Neural cell (in vitro differentiated cells): ENCODE data around the gene SLFN12L.

Source experiments
- CTCF ChIP-seq: fragments of 450-650 bp; IDR thresholded peaks from 2 replicates; pipeline ENCODE4 v1.5.1; 2014; ENCODE audit warnings: antibody characterized with exemption, mild to moderate bottlenecking, moderate library complexity; ENCODE audit not compliant: poor library complexity, severe bottlenecking
- EP300 ChIP-seq: fragments of 450-650 bp; conservative IDR thresholded peaks from 2 replicates; pipeline ENCODE4 v1.6.1; 2014; ENCODE audit warnings: antibody characterized with exemption, mild to moderate bottlenecking, moderate library complexity; ENCODE audit not compliant: poor library complexity, severe bottlenecking
- EZH2 ChIP-seq: fragments of 200-600, 300-800 bp; shearing (Covaris generic), sonication (generic); IDR thresholded peaks from 2 replicates; pipeline ENCODE4 v1.6.1; 2014; ENCODE audit warnings: antibody characterized with exemption, low read length, borderline replicate concordance, mild to moderate bottlenecking; ENCODE audit not compliant: insufficient read depth, poor library complexity, severe bottlenecking
- MXI1 ChIP-seq: fragments of 450-650 bp; conservative IDR thresholded peaks from 2 replicates; pipeline ENCODE4 v1.6.1; 2014; ENCODE audit warnings: antibody characterized with exemption, mild to moderate bottlenecking; ENCODE audit not compliant: poor library complexity, severe bottlenecking
- POLR2AphosphoS5 ChIP-seq: IDR thresholded peaks from 2 replicates; pipeline ENCODE4 v1.6.1; 2012
- RAD21 ChIP-seq: fragments of 450-650 bp; conservative IDR thresholded peaks from 2 replicates; pipeline ENCODE4 v1.6.1; 2014; ENCODE audit warnings: antibody characterized with exemption, mild to moderate bottlenecking, moderate library complexity
- REST ChIP-seq: IDR thresholded peaks from 2 replicates; pipeline ENCODE4 v1.6.1; 2012; ENCODE audit warnings: borderline replicate concordance
- SMC3 ChIP-seq: fragments of 450-650 bp; conservative IDR thresholded peaks from 2 replicates; pipeline ENCODE4 v1.6.1; 2014; ENCODE audit warnings: antibody characterized with exemption, mild to moderate bottlenecking, moderate library complexity; ENCODE audit not compliant: poor library complexity
- TAF1 ChIP-seq: IDR thresholded peaks from 2 replicates; pipeline ENCODE4 v1.6.1; 2012; ENCODE audit warnings: low read depth

- TF ChIP-seq POLR2AphosphoS5 (no peak), CTCF (no peak), EP300 (no peak), MXI1 (no peak), TAF1 (no peak), EZH2 (no peak), SMC3 (no peak), REST (no peak), RAD21 (no peak)
These were observed 40.3 kb upstream of the SLFN12L start for GRCh38 chr17:35577830-35578196.
